CD14-positive monocyte (primary cell): ENCODE data around the gene DPF1. TPM values are rescaled to one million over a fixed set of nuclear protein-coding genes. Genes with fewer than 3 reads are reported as not detected.

Source experiments
- DNase-seq, 3 donors: peaks; one replicate each; pipeline ENCODE4 v3.0.0-alpha.2; 2011 to 2022
- H2AFZ ChIP-seq: 2 replicates; pipeline ENCODE4 v1.6.0; 2012; ENCODE audit warnings: mild to moderate bottlenecking, low read depth, low read length, inconsistent platforms; ENCODE audit not compliant: insufficient read depth, poor library complexity, severe bottlenecking
- H3K27ac ChIP-seq, 2 donors: 1 replicate in 1 of 2; 2 replicates in 1 of 2; pipeline ENCODE4 v1.5.1; 2012 to 2013; ENCODE audit warnings: low read length in 2 of 2, control low read depth in 1 of 2, inconsistent platforms in 1 of 2, low read depth in 1 of 2, mild to moderate bottlenecking in 1 of 2
- H3K27me3 ChIP-seq, 2 donors: one replicate each; pipeline versions ENCODE4 v1.6.0 to v1.6.1; 2011 to 2013; ENCODE audit warnings: low read length in 2 of 2; ENCODE audit not compliant: control insufficient read depth in 2 of 2, insufficient read depth in 2 of 2
- H3K36me3 ChIP-seq, 2 donors: replicated peaks in 1 of 2; 1 replicate in 1 of 2; 2 replicates in 1 of 2; pipeline versions ENCODE4 v1.5.1 to v1.6.1; 2012 to 2013; ENCODE audit warnings: low read length in 2 of 2, control low read depth in 1 of 2, inconsistent platforms in 1 of 2, mild to moderate bottlenecking in 1 of 2; ENCODE audit not compliant: insufficient read depth in 2 of 2, control insufficient read depth in 1 of 2
- H3K4me1 ChIP-seq, 2 donors: 1 replicate in 1 of 2; 2 replicates in 1 of 2; pipeline versions ENCODE4 v1.5.1 to v1.6.1; 2012 to 2013; ENCODE audit warnings: low read length in 2 of 2, control low read depth in 1 of 2, inconsistent platforms in 1 of 2, mild to moderate bottlenecking in 1 of 2, moderate library complexity in 1 of 2; ENCODE audit not compliant: insufficient read depth in 2 of 2, control insufficient read depth in 1 of 2
- H3K4me2 ChIP-seq: replicated peaks from 2 replicates; pipeline ENCODE3; 2012; ENCODE audit warnings: low read length, moderate library complexity, mild to moderate bottlenecking; ENCODE audit not compliant: poor library complexity, severe bottlenecking; ENCODE audit errors: extremely low read depth
- H3K4me3 ChIP-seq, 3 experiments: fragments of 200-600 bp in 1 of 3; sonication (generic) in 1 of 3; replicated peaks in 1 of 3; 1 replicate in 2 of 3; 2 replicates in 1 of 3; pipeline ENCODE4 v1.5.1; 2011 to 2013; ENCODE audit warnings: low read length in 3 of 3, mild to moderate bottlenecking in 3 of 3, control low read depth in 2 of 3, low read depth in 2 of 3, inconsistent platforms in 1 of 3, moderate library complexity in 1 of 3
- H3K79me2 ChIP-seq: 2 replicates; pipeline ENCODE4 v1.6.0; 2012; ENCODE audit warnings: mild to moderate bottlenecking, control low read depth, inconsistent platforms, low read length, moderate library complexity; ENCODE audit not compliant: insufficient read depth
- H3K9ac ChIP-seq: 2 replicates; pipeline ENCODE4 v1.6.0; 2017; ENCODE audit warnings: low read length, mild to moderate bottlenecking; ENCODE audit not compliant: insufficient read depth, poor library complexity, severe bottlenecking
- H3K9me3 ChIP-seq, 2 donors: replicated peaks in 1 of 2; 1 replicate in 1 of 2; 2 replicates in 1 of 2; pipeline versions ENCODE4 v1.5.1 to v1.6.1; 2012 to 2013; ENCODE audit warnings: low read length in 2 of 2, control low read depth in 1 of 2; ENCODE audit not compliant: control insufficient read depth in 1 of 2, insufficient read depth in 1 of 2
- H4K20me1 ChIP-seq: 2 replicates; pipeline ENCODE4 v1.6.0; 2012; ENCODE audit warnings: mild to moderate bottlenecking, low read length, control low read depth, moderate library complexity; ENCODE audit not compliant: insufficient read depth
- H3K27ac Mint-ChIP-seq, 7 donors: one replicate each; pipeline ENCODE4 v1.8.0; 2020; ENCODE audit warnings: mild to moderate bottlenecking in 7 of 7, mixed read lengths in 7 of 7, moderate library complexity in 6 of 7, inconsistent platforms in 2 of 7
- H3K27me3 Mint-ChIP-seq, 3 donors: one replicate each; pipeline ENCODE4 v1.8.0; 2021 to 2022; ENCODE audit warnings: low read depth in 3 of 3, mild to moderate bottlenecking in 3 of 3, mixed read lengths in 3 of 3, moderate library complexity in 3 of 3, inconsistent platforms in 1 of 3
- H3K36me3 Mint-ChIP-seq, 2 donors: one replicate each; pipeline ENCODE4 v1.8.0; 2020; ENCODE audit warnings: mixed read lengths in 2 of 2, inconsistent platforms in 1 of 2, mild to moderate bottlenecking in 1 of 2
- H3K4me1 Mint-ChIP-seq: one replicate; pipeline ENCODE4 v1.8.0; 2020; ENCODE audit warnings: mild to moderate bottlenecking, mixed read lengths
- H3K4me3 Mint-ChIP-seq, 2 donors: one replicate each; pipeline ENCODE4 v1.8.0; 2020; ENCODE audit warnings: mild to moderate bottlenecking in 2 of 2, mixed read lengths in 2 of 2, moderate library complexity in 1 of 2
- H3K9me3 Mint-ChIP-seq, 7 donors: one replicate each; pipeline ENCODE4 v1.8.0; 2020 to 2022; ENCODE audit warnings: mixed read lengths in 7 of 7, mild to moderate bottlenecking in 6 of 7, moderate library complexity in 6 of 7, inconsistent platforms in 2 of 7
- WGBS: methylation state at CpG from one replicate; pipeline ENCODE4 v1.1.5; 2013; ENCODE audit warnings: missing lambda C conversion rate; ENCODE audit not compliant: insufficient coverage; 5-methylcytosine and 5-hydroxymethylcytosine counted together
- intact Hi-C, 2 donors: fragments of 100-400 bp; cut with micrococcal nuclease; formaldehyde crosslinking; loops; one replicate each; pipeline versions ENCODE4 v1.15.0 to v1.15.1; 2023
- polyA plus RNA-seq, 3 donors: library from polyadenylated mRNA; depleted of rRNA in 1 of 3; unstranded in 2 of 3; stranded (reverse) in 1 of 3; fragments of 300-500 nt in 2 of 3; fragments of >200 nt in 1 of 3; fragmentation: Illumina TruSeq in 2 of 3; gene quantifications; 1 replicate in 2 of 3; 2 replicates in 1 of 3; pipeline ENCODE4 v1.2.3, GENCODE V29; 2012 to 2021
- TF ChIP-seq, protein P1 (sequence below): fragments of 200-600 bp; IDR thresholded peaks from one replicate; pipeline ENCODE4 v1.8.0; 2022; ENCODE audit warnings: antibody characterized with exemption, mild to moderate bottlenecking

Gene DPF1
- polyA plus RNA-seq, 3 donors, result not detected

DNA sequence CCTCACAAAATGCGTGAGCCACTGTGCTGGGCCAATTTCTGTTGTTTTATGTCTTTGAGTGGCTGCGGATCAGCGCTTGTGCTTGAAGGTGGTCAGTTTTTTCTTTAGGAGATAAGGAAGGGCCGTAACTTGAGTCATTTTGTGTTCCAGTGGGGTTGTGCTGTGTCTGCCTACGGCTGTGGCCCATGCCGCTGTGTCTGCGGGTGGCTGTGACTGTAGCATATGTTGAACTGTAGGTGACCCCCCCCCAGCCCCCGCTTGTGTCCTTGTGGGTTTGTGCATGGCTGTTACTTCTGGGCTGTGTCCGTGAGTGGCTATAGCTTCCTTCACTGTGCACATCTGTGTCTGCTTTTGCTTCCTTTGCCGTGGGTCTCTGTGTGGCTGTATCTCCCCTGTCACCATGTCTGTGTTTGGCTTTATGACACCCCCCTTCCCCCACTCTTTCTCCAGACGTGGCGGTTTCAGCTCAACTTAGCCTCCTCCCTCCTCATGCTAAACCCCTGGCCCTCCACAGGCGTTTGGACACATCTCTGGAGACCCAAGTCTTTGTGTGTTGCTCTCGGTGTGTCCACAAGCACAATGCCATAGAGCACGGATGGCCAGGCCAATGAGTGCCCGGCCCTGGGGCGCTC, 31.5 kb upstream of the DPF1 start:
- H4K20me1 ChIP-seq, result no peaks in the 10 kb centered on the region
- H2AFZ ChIP-seq, result peak overlapping the region; percentile 50
- Mint-ChIP-seq H3K27me3 (peaks cover 36 to 69% (median 51%) of the 10 kb centered on the region in 3 donors), H3K4me1 (peaks cover 8% of the 10 kb centered on the region), H3K27ac (peak overlapping the region in 1 of 7 donors; percentile 1), H3K4me3 (peak overlapping the region in 1 of 2 donors; percentile 80), H3K9me3 (peaks cover 0 to 6% (median 4%) of the 10 kb centered on the region in 7 donors), H3K36me3 (peaks cover 0 to 2% of the 10 kb centered on the region in 2 donors)
- intact Hi-C loops, result no loop called here
- H3K9me3 ChIP-seq, result peaks cover 0 to 7% of the 10 kb centered on the region in 2 donors
- no peaks in the 10 kb centered on the region for H3K36me3 ChIP-seq
- TF ChIP-seq, protein P1, sequence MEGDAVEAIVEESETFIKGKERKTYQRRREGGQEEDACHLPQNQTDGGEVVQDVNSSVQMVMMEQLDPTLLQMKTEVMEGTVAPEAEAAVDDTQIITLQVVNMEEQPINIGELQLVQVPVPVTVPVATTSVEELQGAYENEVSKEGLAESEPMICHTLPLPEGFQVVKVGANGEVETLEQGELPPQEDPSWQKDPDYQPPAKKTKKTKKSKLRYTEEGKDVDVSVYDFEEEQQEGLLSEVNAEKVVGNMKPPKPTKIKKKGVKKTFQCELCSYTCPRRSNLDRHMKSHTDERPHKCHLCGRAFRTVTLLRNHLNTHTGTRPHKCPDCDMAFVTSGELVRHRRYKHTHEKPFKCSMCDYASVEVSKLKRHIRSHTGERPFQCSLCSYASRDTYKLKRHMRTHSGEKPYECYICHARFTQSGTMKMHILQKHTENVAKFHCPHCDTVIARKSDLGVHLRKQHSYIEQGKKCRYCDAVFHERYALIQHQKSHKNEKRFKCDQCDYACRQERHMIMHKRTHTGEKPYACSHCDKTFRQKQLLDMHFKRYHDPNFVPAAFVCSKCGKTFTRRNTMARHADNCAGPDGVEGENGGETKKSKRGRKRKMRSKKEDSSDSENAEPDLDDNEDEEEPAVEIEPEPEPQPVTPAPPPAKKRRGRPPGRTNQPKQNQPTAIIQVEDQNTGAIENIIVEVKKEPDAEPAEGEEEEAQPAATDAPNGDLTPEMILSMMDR, result no peak
- H3K9ac ChIP-seq, result no peak overlapping the region
- H3K4me3 ChIP-seq, result no peak overlapping the region
- no peaks in the 10 kb centered on the region for H3K79me2 ChIP-seq
- H3K4me2 ChIP-seq, result no peak overlapping the region
- no peak for DNase-seq
- peaks cover 2 to 8% of the 10 kb centered on the region in 2 donors for H3K4me1 ChIP-seq
- no peak overlapping the region for H3K27ac ChIP-seq
- H3K27me3 ChIP-seq, result peaks cover 11 to 41% of the 10 kb centered on the region in 2 donors
- WGBS, result 58% methylated on average over 15 of the region's 17 CpGs

- H3K9me3 Mint-ChIP-seq, result peaks cover 0 to 6% (median 4%) of the 10 kb centered on the region in 7 donors
- no peaks in the 10 kb centered on the region for H3K79me2 ChIP-seq
- peaks cover 0 to 7% of the 10 kb centered on the region in 2 donors for H3K9me3 ChIP-seq
- H3K27ac Mint-ChIP-seq, result no peak overlapping the region
- no peak overlapping the region for H3K4me3 ChIP-seq
- no peak overlapping the region for H3K4me3 Mint-ChIP-seq
- 93% methylated on average over 5 of the region's 5 CpGs for WGBS
- H3K27ac ChIP-seq, result no peak overlapping the region
- H3K36me3 ChIP-seq, result no peaks in the 10 kb centered on the region
- peaks cover 36 to 64% (median 52%) of the 10 kb centered on the region in 3 donors for H3K27me3 Mint-ChIP-seq
- H4K20me1 ChIP-seq, result no peaks in the 10 kb centered on the region
- H3K36me3 Mint-ChIP-seq, result peaks cover 0 to 2% of the 10 kb centered on the region in 2 donors
- peaks cover 11 to 41% of the 10 kb centered on the region in 2 donors for H3K27me3 ChIP-seq
- no peak overlapping the region for H3K9ac ChIP-seq
- H3K4me1 Mint-ChIP-seq, result peaks cover 8% of the 10 kb centered on the region
- intact Hi-C loops, result no loop called here
- no peak overlapping the region for H2AFZ ChIP-seq
- peaks cover 2 to 8% of the 10 kb centered on the region in 2 donors for H3K4me1 ChIP-seq
- no peak for DNase-seq
- TF ChIP-seq, protein P1, result no peak
- no peak overlapping the region for H3K4me2 ChIP-seq
Observed at GRCh38 chr19:38253788-38254187, 29.8 kb upstream of the DPF1 start.
